ENCODE measurements around the gene ALDH3A2.
A peak's percentile ranks its signal among the peaks of the same experiment; 100 is the strongest.

ALDH3A2 gene

GRCh38 chr17:19650826-19651225 lies 2.3 kb downstream of the ALDH3A2 start:
- no peak overlapping the region for H3K4me3 ChIP-seq (ENCODE audit: low read length)
- DNase-seq (ENCODE audit: low read depth), result peak; percentile 15
- TF ChIP-seq CTCF (conservative IDR thresholded peaks at IDR 0.05; ENCODE audit: low read length), result no peak

GRCh38 chr17:19651451-19652238 lies 3.1 kb downstream of the ALDH3A2 start:
- TF ChIP-seq CTCF (conservative IDR thresholded peaks at IDR 0.05; ENCODE audit: low read length), result no peak
- H3K4me3 ChIP-seq (ENCODE audit: low read length), result no peak overlapping the region
- DNase-seq (ENCODE audit: low read depth), result no peak

- TF ChIP-seq CTCF (conservative IDR thresholded peaks at IDR 0.05; ENCODE audit: low read length), result no peak
- DNase-seq (ENCODE audit: low read depth), result peak; percentile 10
- H3K4me3 ChIP-seq (ENCODE audit: low read length), result no peak overlapping the region
Observed at GRCh38 chr17:19652595-19652994, 4.0 kb downstream of the ALDH3A2 start.

DNA sequence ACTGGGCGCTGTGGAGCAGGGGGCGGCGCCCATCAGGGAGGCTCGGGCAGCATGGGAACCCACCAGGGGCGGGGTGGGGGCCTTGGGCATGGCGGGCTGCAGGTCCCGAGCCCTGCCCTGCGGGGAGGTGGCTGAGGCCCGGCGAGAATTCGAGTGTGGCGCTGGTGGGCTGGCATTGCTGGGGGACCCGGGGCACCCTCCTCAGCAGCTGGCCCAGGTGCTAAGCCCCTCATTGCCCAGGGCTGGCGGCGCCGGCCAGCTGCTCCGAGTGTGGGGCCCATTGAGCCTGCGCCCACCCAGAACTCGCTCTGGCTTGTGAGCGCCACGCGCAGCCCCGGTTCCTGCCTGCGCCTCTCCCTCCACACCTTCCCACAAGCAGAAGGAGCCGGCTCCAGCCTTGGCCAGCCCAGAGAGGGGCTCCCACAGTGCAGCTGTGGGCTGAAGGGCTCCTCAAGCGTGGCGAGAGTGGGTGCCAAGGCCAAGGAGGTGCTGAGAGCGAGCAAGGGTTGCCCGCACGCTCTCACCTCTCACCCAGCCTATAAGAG lies 5.9 kb downstream of the ALDH3A2 start:
- no peak for DNase-seq (ENCODE audit: low read depth)
- no peak overlapping the region for H3K4me3 ChIP-seq (ENCODE audit: low read length)
- TF ChIP-seq CTCF (conservative IDR thresholded peaks at IDR 0.05; ENCODE audit: low read length), result no peak

- H3K4me3 ChIP-seq (ENCODE audit: low read length), result no peak overlapping the region
- DNase-seq (ENCODE audit: low read depth), result no peak
- no peak for TF ChIP-seq CTCF (conservative IDR thresholded peaks at IDR 0.05; ENCODE audit: low read length)
Observed at GRCh38 chr17:19654896-19655295, 6.3 kb downstream of the ALDH3A2 start.

GRCh38 chr17:19656336-19656735 lies 7.8 kb downstream of the ALDH3A2 start:
- TF ChIP-seq CTCF (conservative IDR thresholded peaks at IDR 0.05; ENCODE audit: low read length), result no peak
- DNase-seq (ENCODE audit: low read depth), result no peak
- H3K4me3 ChIP-seq (ENCODE audit: low read length), result no peak overlapping the region
